ENCODE data around the gene RANGAP1. TPM values are rescaled to one million over a fixed set of nuclear protein-coding genes. Genes with fewer than 3 reads are reported as not detected.
"Not testable (repeated sequence)": the region's sequence is repeated elsewhere in the genome, so short reads cannot be mapped to it uniquely, and the experiment has no call there.

Gene RANGAP1
- total RNA-seq, 2 experiments from 2014 or later = 93.6 to 98.3 TPM

- Mint-ChIP-seq H3K27ac (no peak overlapping the region), H3K4me3 (no peak overlapping the region), H3K36me3 (peaks cover 23% of the 10 kb centered on the region), H3K9me3 (no peaks in the 10 kb centered on the region), H3K4me1 (no peaks in the 10 kb centered on the region), H3K27me3 (no peaks in the 10 kb centered on the region)
- POLR2A ChIA-PET = no interaction called here
- no peak for DNase-seq
- ATAC-seq (ENCODE audit: low read depth) = no peak
Observed at GRCh38 chr22:41262250-41262765, 23.7 kb downstream of the RANGAP1 start.

GRCh38 chr22:41261541-41262249, 24.3 kb downstream of the RANGAP1 start:
- peaks cover 23% of the 10 kb centered on the region for H3K36me3 Mint-ChIP-seq
- DNase-seq (no peak), ATAC-seq (ENCODE audit: low read depth) (no peak)
- H3K9me3 Mint-ChIP-seq = no peaks in the 10 kb centered on the region
- H3K27me3 Mint-ChIP-seq = no peaks in the 10 kb centered on the region
- POLR2A ChIA-PET = no interaction called here
- no peaks in the 10 kb centered on the region for H3K4me1 Mint-ChIP-seq
- no peak overlapping the region for H3K4me3 Mint-ChIP-seq
- no peak overlapping the region for H3K27ac Mint-ChIP-seq

DNA sequence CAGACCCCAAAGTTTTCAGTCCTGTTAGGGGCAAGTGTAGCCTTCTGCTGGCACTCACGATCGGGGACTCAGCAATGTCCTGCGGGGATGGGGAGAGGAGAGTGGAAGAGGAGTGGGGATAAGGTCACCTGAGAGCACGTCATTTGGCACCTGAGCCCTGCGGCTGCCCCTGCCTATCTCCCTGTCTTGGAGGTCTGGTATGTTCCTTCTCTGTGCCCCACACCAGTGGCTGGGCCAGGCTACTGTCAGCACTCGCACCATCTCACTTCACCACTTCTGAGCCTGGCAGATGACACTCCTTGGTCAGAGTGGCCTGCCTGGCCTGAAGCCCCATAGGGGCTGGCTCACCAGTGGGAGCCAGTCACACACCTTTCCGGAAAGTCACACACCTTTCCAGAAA, 25.1 kb downstream of the RANGAP1 start:
- ATAC-seq (ENCODE audit: low read depth) (no peak), DNase-seq (no peak)
- Mint-ChIP-seq H3K4me3 (no peak overlapping the region), H3K9me3 (no peaks in the 10 kb centered on the region), H3K4me1 (no peaks in the 10 kb centered on the region), H3K36me3 (peaks cover 18% of the 10 kb centered on the region), H3K27ac (no peak overlapping the region), H3K27me3 (no peaks in the 10 kb centered on the region)
- POLR2A ChIA-PET = no interaction called here

DNA sequence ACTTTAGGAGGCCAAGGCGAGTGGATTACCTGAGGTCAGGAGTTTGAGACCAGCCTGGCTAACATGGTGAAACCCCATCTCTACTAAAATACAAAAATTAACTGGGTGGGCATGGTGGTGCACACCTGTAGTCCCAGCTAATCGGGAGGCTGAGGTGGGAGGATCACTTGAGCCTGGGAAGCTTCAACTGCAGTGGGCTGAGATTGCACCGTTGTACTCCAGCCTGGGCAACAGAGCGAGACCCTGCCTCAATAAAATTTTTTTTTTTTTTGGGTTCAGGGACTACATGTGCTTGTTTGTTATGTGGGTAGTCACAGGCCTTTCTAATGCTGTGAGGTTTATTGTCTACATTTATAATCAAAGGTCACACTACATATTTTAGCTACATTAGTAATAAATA, 26.2 kb downstream of the RANGAP1 start:
- H3K4me1 Mint-ChIP-seq; H3K9me3 Mint-ChIP-seq; ATAC-seq (ENCODE audit: low read depth); H3K27ac Mint-ChIP-seq; H3K4me3 Mint-ChIP-seq; H3K27me3 Mint-ChIP-seq; DNase-seq: not testable (repeated sequence)
- peaks cover 11% of the 10 kb centered on the region for H3K36me3 Mint-ChIP-seq
- POLR2A ChIA-PET = interaction anchor here (0.7 to 1.4 kb wide), 3 partner anchors 22 to 555 kb away, joined by 3 to 4 read pairs (median 4); no protein-coding TSS in a partner anchor

DNA sequence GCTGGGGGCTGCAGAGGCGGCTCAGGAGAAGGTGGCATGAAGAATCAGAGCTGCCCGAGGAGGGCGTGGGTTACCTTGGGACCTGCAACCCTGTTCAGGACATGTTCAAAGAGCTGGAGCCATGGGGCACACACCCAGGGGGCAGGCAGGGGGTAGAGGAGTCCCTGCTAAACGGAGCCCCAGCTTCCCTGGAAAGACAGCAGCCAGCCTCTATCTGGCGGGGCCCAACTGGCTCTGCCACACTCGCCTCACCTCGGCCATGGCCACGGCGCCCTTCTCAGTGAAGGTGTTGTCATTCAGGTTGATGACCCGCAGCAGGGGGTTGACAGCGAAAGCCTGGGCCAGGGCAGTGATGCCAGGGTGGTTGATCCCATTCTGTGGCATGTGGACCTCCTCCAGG, 28.3 kb downstream of the RANGAP1 start:
- DNase-seq (no peak), ATAC-seq (ENCODE audit: low read depth) (no peak)
- Mint-ChIP-seq H3K4me3 (no peak overlapping the region), H3K36me3 (peaks cover 14% of the 10 kb centered on the region), H3K27ac (no peak overlapping the region), H3K4me1 (no peaks in the 10 kb centered on the region), H3K9me3 (no peaks in the 10 kb centered on the region), H3K27me3 (no peaks in the 10 kb centered on the region)
- POLR2A ChIA-PET = no interaction called here

DNA sequence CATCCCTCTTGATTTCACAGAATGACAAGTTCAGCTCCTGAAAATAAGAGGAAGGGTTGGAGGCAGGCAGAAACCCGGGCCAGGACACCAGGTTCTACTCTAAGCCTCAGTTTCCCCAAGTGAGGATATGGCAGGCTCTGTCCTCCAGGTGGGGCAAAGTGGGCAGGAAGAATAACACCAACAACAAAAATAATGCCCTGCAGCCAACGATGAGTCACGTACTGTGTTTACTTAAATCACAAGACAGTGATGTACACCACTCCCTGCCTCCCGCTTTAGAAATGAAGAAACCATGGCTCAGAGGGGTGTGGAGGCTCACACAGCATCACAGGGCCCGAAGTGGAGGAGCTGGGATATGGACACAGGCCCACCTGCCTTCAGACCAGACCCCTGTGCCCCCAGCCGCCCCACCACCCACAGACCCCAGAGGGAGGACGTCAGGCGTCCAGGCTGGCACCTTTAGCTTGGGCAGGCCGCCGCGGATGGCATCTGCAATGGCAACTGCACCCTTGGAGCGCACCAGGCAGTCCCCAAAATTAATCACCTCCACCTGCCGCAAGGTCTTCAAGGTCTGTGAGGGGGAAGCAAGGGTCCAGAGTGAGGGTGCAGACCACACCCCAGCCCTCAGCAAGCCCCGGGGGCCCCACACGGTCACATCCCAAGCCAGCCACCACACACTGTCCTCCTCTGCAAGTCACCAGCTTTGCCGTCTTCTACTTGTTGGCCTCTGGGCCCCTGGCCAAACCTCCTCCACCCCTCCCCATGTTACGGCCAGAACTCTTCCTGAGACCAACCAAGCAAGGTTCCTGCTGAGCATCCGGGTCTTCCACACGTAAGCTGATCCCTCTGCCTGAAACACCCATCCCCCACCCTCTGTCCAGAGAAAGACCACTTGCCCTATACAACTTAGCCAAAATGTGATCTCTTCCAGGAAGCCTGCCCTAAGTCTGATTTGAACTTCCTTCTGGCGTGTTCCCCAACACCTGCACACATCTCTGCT, 29.4 kb downstream of the RANGAP1 start:
- H3K36me3 Mint-ChIP-seq = peaks cover 12% of the 10 kb centered on the region
- no peaks in the 10 kb centered on the region for H3K27me3 Mint-ChIP-seq
- H3K27ac Mint-ChIP-seq = no peak overlapping the region
- H3K4me3 Mint-ChIP-seq = no peak overlapping the region
- POLR2A ChIA-PET = no interaction called here
- no peaks in the 10 kb centered on the region for H3K4me1 Mint-ChIP-seq
- DNase-seq (no peak), ATAC-seq (ENCODE audit: low read depth) (no peak)
- H3K9me3 Mint-ChIP-seq = no peaks in the 10 kb centered on the region

GRCh38 chr22:41254230-41254629, 31.8 kb downstream of the RANGAP1 start:
- POLR2A ChIA-PET = no interaction called here
- no peak overlapping the region for H3K27ac Mint-ChIP-seq

DNA sequence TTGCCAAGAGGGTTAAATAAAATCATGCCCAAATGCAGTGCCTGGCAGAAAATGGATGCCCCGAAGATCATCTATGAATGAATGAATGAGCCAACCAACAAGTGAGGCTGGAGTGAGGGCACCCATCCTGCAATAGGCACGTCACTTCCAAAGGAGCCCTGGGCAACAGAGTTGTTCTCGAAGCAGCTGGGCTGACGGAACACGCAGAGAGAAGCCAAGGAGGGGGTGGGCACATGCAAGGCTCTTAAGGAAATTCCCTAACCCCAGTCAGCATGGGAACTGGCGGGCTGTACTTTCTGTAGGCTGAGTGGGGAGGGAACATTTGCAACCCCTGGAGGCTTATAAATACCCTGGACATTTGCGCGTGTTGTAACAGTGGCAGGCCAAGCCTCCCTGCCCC, 33.6 kb downstream of the RANGAP1 start:
- no peaks in the 10 kb centered on the region for H3K27me3 Mint-ChIP-seq
- DNase-seq (no peak), ATAC-seq (ENCODE audit: low read depth) (no peak)
- POLR2A ChIA-PET = no interaction called here
- H3K9me3 Mint-ChIP-seq = no peaks in the 10 kb centered on the region
- H3K36me3 Mint-ChIP-seq = peaks cover 18% of the 10 kb centered on the region
- H3K4me1 Mint-ChIP-seq = no peaks in the 10 kb centered on the region
- H3K27ac Mint-ChIP-seq = no peak overlapping the region
- no peak overlapping the region for H3K4me3 Mint-ChIP-seq

More at GRCh38 chr22:41254230-41254629, 31.8 kb downstream of the RANGAP1 start:
- Mint-ChIP-seq H3K36me3 (peaks cover 14% of the 10 kb centered on the region), H3K4me3 (no peak overlapping the region), H3K9me3 (no peaks in the 10 kb centered on the region), H3K4me1 (no peaks in the 10 kb centered on the region), H3K27me3 (no peaks in the 10 kb centered on the region)
- DNase-seq = no peak
- ATAC-seq (ENCODE audit: low read depth) = no peak

DNA sequence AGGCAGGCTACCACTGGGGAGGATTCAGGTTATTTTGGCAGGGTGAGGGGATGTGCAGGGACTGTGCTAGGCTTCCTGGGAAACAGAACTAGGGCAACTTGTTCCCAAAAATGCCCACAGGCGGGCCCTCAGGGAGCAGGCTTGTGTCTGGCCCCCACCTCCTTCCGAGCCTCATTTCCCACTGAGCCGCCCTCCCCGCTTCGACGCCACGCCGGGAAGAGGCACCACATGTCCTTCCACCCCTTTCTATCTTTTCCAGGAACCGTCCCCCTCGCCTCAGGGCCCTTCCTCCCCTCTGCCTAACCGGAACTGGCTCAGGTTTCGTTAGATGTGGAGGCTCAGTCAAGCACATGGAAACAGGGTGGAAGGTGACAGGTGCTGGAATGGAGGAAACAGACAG, 35.9 kb downstream of the RANGAP1 start:
- no peak for DNase-seq
- H3K27ac Mint-ChIP-seq = no peak overlapping the region
- H3K36me3 Mint-ChIP-seq = peaks cover 18% of the 10 kb centered on the region
- H3K4me1 Mint-ChIP-seq = no peaks in the 10 kb centered on the region
- POLR2A ChIA-PET = no interaction called here
- H3K9me3 Mint-ChIP-seq = no peaks in the 10 kb centered on the region
- H3K27me3 Mint-ChIP-seq = no peaks in the 10 kb centered on the region
- H3K4me3 Mint-ChIP-seq = no peak overlapping the region
- no peak for ATAC-seq (ENCODE audit: low read depth)

DNA sequence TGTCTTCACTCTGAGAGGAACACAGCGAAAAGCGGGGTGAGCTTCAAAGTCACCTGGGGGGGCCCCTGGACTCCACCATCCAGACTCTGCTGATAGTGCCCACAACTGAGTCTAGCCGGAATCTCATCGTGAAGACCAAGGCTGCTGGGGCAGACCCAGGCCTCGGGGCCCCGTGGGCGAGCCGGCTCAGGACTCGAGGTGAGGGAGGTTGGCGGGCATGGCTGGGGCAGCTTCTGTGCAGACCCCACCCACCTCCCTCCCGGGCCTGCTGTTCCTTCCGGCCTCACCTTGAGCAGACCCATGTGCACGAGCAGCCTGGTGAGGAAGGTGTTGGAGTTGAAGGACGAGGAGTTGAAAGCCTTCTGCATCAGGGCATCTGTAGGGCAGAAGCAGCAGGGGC, 36.5 kb downstream of the RANGAP1 start:
- no peaks in the 10 kb centered on the region for H3K4me1 Mint-ChIP-seq
- no peak overlapping the region for H3K27ac Mint-ChIP-seq
- H3K4me3 Mint-ChIP-seq = no peak overlapping the region
- no peak for DNase-seq
- H3K9me3 Mint-ChIP-seq = no peaks in the 10 kb centered on the region
- H3K36me3 Mint-ChIP-seq = peaks cover 22% of the 10 kb centered on the region
- POLR2A ChIA-PET = no interaction called here
- no peaks in the 10 kb centered on the region for H3K27me3 Mint-ChIP-seq
- no peak for ATAC-seq (ENCODE audit: low read depth)

GRCh38 chr22:41248758-41249157, 37.2 kb downstream of the RANGAP1 start:
- no peak overlapping the region for H3K27ac Mint-ChIP-seq
- DNase-seq = no peak
- no peaks in the 10 kb centered on the region for H3K27me3 Mint-ChIP-seq
- H3K4me3 Mint-ChIP-seq = no peak overlapping the region
- POLR2A ChIA-PET = no interaction called here
- no peak for ATAC-seq (ENCODE audit: low read depth)
- H3K4me1 Mint-ChIP-seq = no peaks in the 10 kb centered on the region
- H3K9me3 Mint-ChIP-seq = no peaks in the 10 kb centered on the region
- peaks cover 20% of the 10 kb centered on the region for H3K36me3 Mint-ChIP-seq

DNA sequence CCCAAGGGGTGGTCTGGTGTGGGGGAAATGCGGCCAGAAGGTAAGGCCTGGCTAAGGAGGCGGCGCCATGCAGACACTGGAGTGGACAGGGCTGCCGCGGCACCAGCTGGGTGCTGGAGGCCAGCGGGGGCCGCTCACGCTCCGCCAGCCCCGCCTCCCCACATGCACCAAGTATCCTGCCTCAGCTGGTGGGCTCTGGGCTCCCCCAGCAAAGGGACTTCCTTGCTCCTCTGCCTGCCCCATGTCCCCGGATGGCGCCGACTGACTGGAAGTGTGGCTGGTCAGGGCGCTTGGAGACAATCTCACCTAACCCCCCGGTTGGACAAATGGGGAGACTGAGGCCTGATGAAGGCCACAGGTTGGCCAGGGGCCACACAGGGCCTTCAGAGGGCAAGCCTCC, 37.7 kb downstream of the RANGAP1 start:
- H3K4me3 Mint-ChIP-seq = no peak overlapping the region
- POLR2A ChIA-PET = no interaction called here
- peaks cover 18% of the 10 kb centered on the region for H3K36me3 Mint-ChIP-seq
- no peaks in the 10 kb centered on the region for H3K4me1 Mint-ChIP-seq
- DNase-seq (no peak), ATAC-seq (ENCODE audit: low read depth) (no peak)
- no peaks in the 10 kb centered on the region for H3K27me3 Mint-ChIP-seq
- no peaks in the 10 kb centered on the region for H3K9me3 Mint-ChIP-seq
- no peak overlapping the region for H3K27ac Mint-ChIP-seq

DNA sequence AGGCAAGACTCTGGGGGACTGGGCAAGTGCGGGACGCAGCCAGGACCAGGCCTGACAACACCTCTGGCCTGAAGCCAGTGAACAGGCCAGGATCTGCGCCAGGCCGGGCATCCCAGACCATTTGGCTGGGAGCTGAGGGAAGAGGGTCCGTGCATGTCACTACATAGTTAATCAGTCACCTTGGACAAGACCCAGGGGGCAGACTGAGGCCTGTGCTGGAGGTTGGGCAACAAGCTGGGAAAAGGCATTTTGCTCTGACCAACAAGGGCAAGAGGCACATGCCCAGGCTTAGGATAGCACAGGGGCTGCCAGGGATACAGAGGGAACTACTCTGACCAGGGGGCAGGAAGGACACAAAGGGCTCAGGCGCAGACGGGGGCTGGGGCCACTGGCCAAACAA, 38.3 kb downstream of the RANGAP1 start:
- peaks cover 15% of the 10 kb centered on the region for H3K36me3 Mint-ChIP-seq
- H3K27me3 Mint-ChIP-seq = no peaks in the 10 kb centered on the region
- POLR2A ChIA-PET = no interaction called here
- no peak overlapping the region for H3K4me3 Mint-ChIP-seq
- DNase-seq = no peak
- ATAC-seq (ENCODE audit: low read depth) = no peak
- H3K27ac Mint-ChIP-seq = no peak overlapping the region
- H3K9me3 Mint-ChIP-seq = no peaks in the 10 kb centered on the region
- no peaks in the 10 kb centered on the region for H3K4me1 Mint-ChIP-seq
